HG03354 (cell line): Measurements from ENCODE around the gene SCLY.
"Not testable (repeated sequence)": the region's sequence is repeated elsewhere in the genome, so short reads cannot be mapped to it uniquely, and the experiment has no call there.

Experiments
- ATAC-seq: cut with Tn5 transposase; IDR thresholded peaks from one replicate; pipeline ENCODE4 v1.9.1; 2021; ENCODE audit warnings: mild to moderate bottlenecking; ENCODE audit not compliant: unreplicated experiment, poor library complexity, severe bottlenecking

SCLY gene

DNA sequence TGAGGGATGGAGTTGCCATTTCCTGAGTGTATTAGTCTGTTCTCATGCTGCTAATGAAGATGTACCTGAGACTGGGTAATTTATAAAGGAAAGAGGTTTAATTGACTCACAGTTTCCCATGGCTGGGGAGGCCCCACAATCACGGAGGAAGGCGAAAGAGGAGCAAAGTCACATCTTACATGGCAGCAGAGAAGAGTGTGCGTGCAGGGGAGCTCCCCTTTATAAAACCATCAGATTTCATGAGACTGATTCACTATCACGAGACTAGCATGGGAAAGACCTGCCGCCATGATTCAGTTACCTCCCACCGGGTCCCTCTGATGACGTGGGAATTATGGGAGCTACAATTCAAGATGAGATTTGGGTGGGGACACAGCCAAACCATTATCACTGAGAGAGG lies 5.9 kb downstream of the SCLY start:
- ATAC-seq: not testable (repeated sequence)

- ATAC-seq: no peak
These were observed 7.1 kb downstream of the SCLY start for GRCh38 chr2:238067939-238068338.

GRCh38 chr2:238069021-238069709 lies 8.4 kb downstream of the SCLY start:
- no peak for ATAC-seq

DNA sequence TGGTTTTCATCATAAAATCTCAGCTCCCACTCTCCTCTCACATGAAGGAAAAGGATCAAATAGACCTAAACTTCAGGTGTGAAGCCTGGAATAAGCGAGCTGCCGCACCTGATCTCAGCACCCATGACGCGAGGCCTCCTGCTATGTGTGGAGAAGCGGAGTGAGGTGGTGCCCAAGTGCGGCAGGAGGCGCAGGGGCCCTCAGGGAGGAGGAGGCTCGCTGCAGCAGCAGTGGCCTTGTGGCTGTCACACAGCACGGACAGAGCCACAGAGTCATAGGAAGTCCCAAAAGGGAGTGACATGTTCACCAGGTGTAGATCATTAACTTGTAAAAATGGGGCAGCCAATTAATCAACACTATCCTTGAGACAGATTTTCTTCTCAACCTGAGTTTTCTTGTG lies 9.1 kb downstream of the SCLY start:
- no peak for ATAC-seq

GRCh38 chr2:238075397-238075796 lies 14.6 kb downstream of the SCLY start:
- no peak for ATAC-seq

DNA sequence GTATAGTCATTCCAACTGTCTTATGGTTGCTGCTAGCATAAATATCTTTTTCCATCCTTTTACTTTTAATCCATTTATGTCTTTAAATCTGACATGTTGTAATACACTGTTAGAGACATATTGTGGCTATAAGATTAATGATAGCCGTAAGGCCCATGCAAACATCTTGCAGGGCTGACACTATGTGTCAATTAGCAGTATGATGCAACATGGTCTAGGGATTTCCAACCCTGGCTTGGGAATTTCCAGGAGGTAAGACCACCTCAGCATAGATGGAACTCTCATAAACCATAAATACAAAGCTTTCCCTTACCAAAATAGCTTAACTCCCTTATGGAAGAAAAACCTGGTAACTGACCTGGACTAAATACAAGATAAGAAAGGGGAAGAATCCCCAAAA lies 16.5 kb downstream of the SCLY start:
- ATAC-seq: no peak

- no peak for ATAC-seq
These were observed 19.1 kb downstream of the SCLY start for GRCh38 chr2:238079874-238080327.

- no peak for ATAC-seq
These were observed 19.7 kb downstream of the SCLY start for GRCh38 chr2:238080518-238080917.

DNA sequence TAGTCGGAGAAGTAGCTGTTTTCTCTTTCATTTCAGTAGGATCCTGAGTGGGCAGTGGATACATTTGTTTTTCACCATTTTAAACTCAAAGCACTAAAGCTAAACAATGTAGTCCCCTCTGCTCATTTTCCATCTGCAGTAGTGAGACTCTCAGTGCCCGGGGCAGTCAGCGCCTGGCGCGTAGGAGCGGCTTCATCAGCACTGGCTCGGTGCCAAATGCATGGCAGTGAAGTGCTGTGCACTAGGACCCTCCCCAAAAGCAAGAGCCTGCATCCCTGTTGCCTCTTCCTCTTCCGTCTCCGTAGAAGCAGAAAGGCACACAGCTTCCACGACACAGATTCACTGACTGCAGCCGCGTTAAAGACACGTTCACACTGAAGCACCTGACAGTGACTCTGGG lies 20.3 kb downstream of the SCLY start:
- no peak for ATAC-seq

GRCh38 chr2:238081561-238081960 lies 20.8 kb downstream of the SCLY start:
- no peak for ATAC-seq

DNA sequence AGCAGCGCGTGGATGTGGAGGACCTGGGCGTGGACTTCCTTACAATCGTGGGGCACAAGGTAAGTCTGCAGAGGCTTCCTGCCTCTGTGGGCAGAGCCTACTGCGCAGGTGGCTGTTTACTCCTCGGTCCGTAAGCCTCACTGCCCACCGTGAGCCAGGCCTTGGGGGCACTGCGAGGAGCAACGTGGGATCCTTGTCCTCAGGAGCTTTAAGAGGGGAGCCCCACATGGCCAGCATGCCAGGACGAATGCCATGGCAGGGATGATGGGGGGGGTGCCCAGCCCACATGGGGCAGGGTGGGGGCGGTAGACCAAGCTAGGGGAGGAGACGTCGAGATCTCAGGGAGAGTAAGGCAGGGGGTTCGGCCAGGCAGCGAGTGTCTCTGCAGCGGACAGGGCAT lies 21.4 kb downstream of the SCLY start:
- ATAC-seq: no peak

GRCh38 chr2:238082827-238083226 lies 22.0 kb downstream of the SCLY start:
- ATAC-seq: no peak

DNA sequence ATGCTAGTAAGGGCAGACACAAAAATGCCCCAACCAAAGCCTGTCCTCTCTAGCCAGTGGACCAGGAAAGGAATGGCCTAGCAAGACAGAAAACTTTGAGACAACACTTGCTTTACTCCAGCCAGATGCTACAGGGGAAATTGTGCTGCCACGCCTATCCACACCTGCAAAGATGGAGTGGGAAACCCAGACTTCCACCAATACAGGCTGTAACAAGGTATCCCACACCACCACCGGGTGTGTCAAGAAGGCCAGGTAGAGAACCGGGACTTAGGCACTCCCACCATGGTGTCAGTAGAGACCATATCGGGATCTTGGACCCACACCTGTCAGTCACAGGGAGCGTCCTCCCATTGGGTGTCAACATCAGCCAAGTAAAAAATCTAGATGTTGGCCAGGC lies 23.1 kb downstream of the SCLY start:
- no peak for ATAC-seq

GRCh38 chr2:238084761-238085160 lies 24.0 kb downstream of the SCLY start:
- ATAC-seq: no peak

- ATAC-seq: no peak
These were observed 25.1 kb downstream of the SCLY start for GRCh38 chr2:238085899-238086298.

- no peak for ATAC-seq
These were observed 26.4 kb downstream of the SCLY start for GRCh38 chr2:238087211-238087610.

- ATAC-seq: no peak
These were observed 30.1 kb downstream of the SCLY start for GRCh38 chr2:238090887-238091286.

- ATAC-seq: no peak
These were observed 30.7 kb downstream of the SCLY start for GRCh38 chr2:238091436-238092060.

GRCh38 chr2:238092486-238093035 lies 31.8 kb downstream of the SCLY start:
- no peak for ATAC-seq

DNA sequence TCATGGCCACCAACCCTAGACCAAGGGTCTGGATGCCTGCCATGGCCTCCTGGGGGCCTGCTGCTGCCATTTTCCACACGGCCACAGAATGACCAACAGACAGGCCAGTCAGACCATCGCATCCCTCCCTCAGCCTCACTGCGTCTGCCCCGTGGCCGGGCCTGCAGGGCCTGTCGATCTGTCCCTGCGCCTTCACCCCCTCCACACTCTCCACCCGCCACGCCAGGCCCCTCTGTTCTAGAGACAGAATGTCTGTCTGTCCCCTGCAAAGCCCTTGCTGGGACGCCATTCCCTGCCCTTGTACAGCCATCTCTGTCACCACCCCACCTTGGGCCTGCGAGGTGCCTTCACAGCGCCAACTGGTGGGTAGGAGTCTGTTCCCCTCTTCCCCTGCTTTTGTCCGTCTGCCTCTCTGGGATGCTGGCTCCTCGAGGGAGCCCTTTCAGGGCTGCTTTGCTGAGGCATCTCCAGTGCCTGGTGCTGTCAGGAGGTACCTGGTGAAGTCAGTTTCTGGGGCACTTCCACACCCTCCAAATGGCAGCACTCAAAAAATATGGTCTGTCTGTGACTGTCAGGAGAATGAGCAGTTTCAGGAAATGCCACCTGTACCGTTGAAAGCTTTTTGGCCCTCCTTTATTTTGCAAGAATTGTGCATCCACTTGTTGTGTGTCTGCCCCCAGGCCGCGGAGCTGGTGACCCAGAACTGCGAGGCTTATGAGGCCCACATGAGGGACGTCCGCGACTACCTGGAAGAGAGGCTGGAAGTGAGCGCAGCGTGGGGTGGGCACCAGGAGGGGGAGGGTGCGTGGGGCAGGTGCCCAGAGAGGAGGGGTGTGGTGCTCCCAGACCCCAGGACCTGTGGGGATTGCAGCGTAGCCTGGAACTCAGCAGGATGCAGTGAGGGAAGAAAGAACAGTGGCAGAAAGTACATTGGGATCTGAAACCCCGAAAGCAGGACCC lies 32.7 kb downstream of the SCLY start:
- ATAC-seq: no peak
